HEK293 (cell line): ENCODE data around the gene CRABP2.

Experiments used
- GLIS1 ChIP-seq: fragments of 450-650 bp; formaldehyde crosslinking; IDR thresholded peaks from 2 replicates; pipeline ENCODE4 v1.5.1; 2016; ENCODE audit warnings: missing biosample characterization, missing genetic modification characterization
- HOXC10 ChIP-seq: sonication (generic); formaldehyde crosslinking; IDR thresholded peaks from 2 replicates; pipeline ENCODE4 v1.8.1; 2023; ENCODE audit warnings: mild to moderate bottlenecking, missing genetic modification reagents
- IKZF3 ChIP-seq: fragments of 450-650 bp; IDR thresholded peaks from 2 replicates; pipeline ENCODE4 v1.5.0; 2018; ENCODE audit warnings: missing biosample characterization, mild to moderate bottlenecking, missing genetic modification characterization, moderate library complexity
- INSM2 ChIP-seq: fragments of 450-650 bp; formaldehyde crosslinking; IDR thresholded peaks from 2 replicates; pipeline ENCODE4 v1.5.1; 2016; ENCODE audit warnings: missing biosample characterization, missing genetic modification characterization
- PRDM1 ChIP-seq: fragments of 450-650 bp; formaldehyde crosslinking; IDR thresholded peaks from 2 replicates; pipeline ENCODE4; 2016; ENCODE audit warnings: missing biosample characterization, missing genetic modification characterization
- REPIN1 ChIP-seq: fragments of 450-650 bp; formaldehyde crosslinking; IDR thresholded peaks from 2 replicates; pipeline ENCODE4 v1.5.1; 2017; ENCODE audit warnings: missing biosample characterization, missing genetic modification characterization, low read depth
- SALL2 ChIP-seq: fragments of 450-650 bp; formaldehyde crosslinking; IDR thresholded peaks from 2 replicates; pipeline ENCODE4 v1.5.0; 2017; ENCODE audit warnings: missing biosample characterization, mild to moderate bottlenecking, missing genetic modification characterization, borderline replicate concordance
- WT1 ChIP-seq: fragments of 450-650 bp; formaldehyde crosslinking; IDR thresholded peaks from 2 replicates; pipeline ENCODE4 v1.5.1; 2016; ENCODE audit warnings: missing biosample characterization, missing genetic modification characterization
- ZBTB10 ChIP-seq: fragments of 450-650 bp; formaldehyde crosslinking; IDR thresholded peaks from 2 replicates; pipeline ENCODE4 v1.5.1; 2016; ENCODE audit warnings: missing biosample characterization, missing genetic modification characterization
- ZBTB20 ChIP-seq: fragments of 450-650 bp; formaldehyde crosslinking; IDR thresholded peaks from 2 replicates; pipeline ENCODE4 v1.5.1; 2016; ENCODE audit warnings: missing biosample characterization, missing genetic modification characterization
- ZBTB21 ChIP-seq: fragments of 450-650 bp; formaldehyde crosslinking; IDR thresholded peaks from 2 replicates; pipeline ENCODE4 v1.5.1; 2017; ENCODE audit warnings: missing biosample characterization, missing genetic modification characterization
- ZFP37 ChIP-seq: fragments of 450-650 bp; formaldehyde crosslinking; IDR thresholded peaks from 2 replicates; pipeline ENCODE4 v1.5.1; 2016; ENCODE audit warnings: missing biosample characterization, missing genetic modification characterization
- ZNF10 ChIP-seq: fragments of 450-650 bp; formaldehyde crosslinking; IDR thresholded peaks from 2 replicates; pipeline ENCODE4 v1.5.1; 2017; ENCODE audit warnings: missing biosample characterization, missing genetic modification characterization
- ZNF2 ChIP-seq: fragments of 450-650 bp; formaldehyde crosslinking; IDR thresholded peaks from 2 replicates; pipeline ENCODE4 v1.5.1; 2016; ENCODE audit warnings: missing biosample characterization, missing genetic modification characterization
- ZNF26 ChIP-seq: fragments of 450-650 bp; formaldehyde crosslinking; IDR thresholded peaks from 2 replicates; pipeline ENCODE4 v1.5.1; 2016; ENCODE audit warnings: missing biosample characterization, missing genetic modification characterization
- ZNF530 ChIP-seq: fragments of 450-650 bp; formaldehyde crosslinking; IDR thresholded peaks from 2 replicates; pipeline ENCODE4 v1.5.1; 2016; ENCODE audit warnings: low read depth, missing biosample characterization, missing genetic modification characterization
- ZNF600 ChIP-seq: fragments of 450-650 bp; formaldehyde crosslinking; IDR thresholded peaks from 2 replicates; pipeline ENCODE4 v1.5.1; 2016; ENCODE audit warnings: missing biosample characterization, missing genetic modification characterization
- ZNF660 ChIP-seq: fragments of 450-650 bp; IDR thresholded peaks from 2 replicates; pipeline ENCODE4 v1.5.1; 2018; ENCODE audit warnings: missing biosample characterization, mild to moderate bottlenecking, missing genetic modification characterization
- ZNF704 ChIP-seq: fragments of 450-650 bp; formaldehyde crosslinking; IDR thresholded peaks from 2 replicates; pipeline ENCODE4 v1.5.1; 2016; ENCODE audit warnings: missing biosample characterization, missing genetic modification characterization
- ZSCAN30 ChIP-seq: fragments of 450-650 bp; IDR thresholded peaks from 2 replicates; pipeline ENCODE4 v1.5.1; 2018; ENCODE audit warnings: missing biosample characterization, mild to moderate bottlenecking, missing genetic modification characterization, moderate library complexity
- TF ChIP-seq, protein P1 (sequence below): fragments of 450-650 bp; formaldehyde crosslinking; IDR thresholded peaks from 2 replicates; pipeline ENCODE4 v1.5.1; 2016; ENCODE audit warnings: missing biosample characterization, missing genetic modification characterization
- TF ChIP-seq, protein P2 (sequence below): fragments of 450-650 bp; formaldehyde crosslinking; IDR thresholded peaks from 2 replicates; pipeline ENCODE4 v1.5.1; 2016; ENCODE audit warnings: missing biosample characterization, missing genetic modification characterization
- TF ChIP-seq, protein P3 (sequence below): fragments of 450-650 bp; formaldehyde crosslinking; IDR thresholded peaks from 2 replicates; pipeline ENCODE4 v1.5.1; 2016; ENCODE audit warnings: missing biosample characterization, missing genetic modification characterization
- TF ChIP-seq, protein P4 (sequence below): fragments of 450-650 bp; formaldehyde crosslinking; IDR thresholded peaks from 2 replicates; pipeline ENCODE4 v1.5.1; 2016; ENCODE audit warnings: missing biosample characterization, missing genetic modification characterization

Gene CRABP2

GRCh38 chr1:156725683-156726280 lies 20.4 kb upstream of the CRABP2 start (continued):
- peak; percentile 87 for TF ChIP-seq ZSCAN30
- TF ChIP-seq IKZF3 (tag by site-specific recombination): peak; percentile 45; the same call in 1 of the 2 replicates
- peak; percentile 91 for TF ChIP-seq ZFP37 (tag by site-specific recombination)
- TF ChIP-seq, protein P1, sequence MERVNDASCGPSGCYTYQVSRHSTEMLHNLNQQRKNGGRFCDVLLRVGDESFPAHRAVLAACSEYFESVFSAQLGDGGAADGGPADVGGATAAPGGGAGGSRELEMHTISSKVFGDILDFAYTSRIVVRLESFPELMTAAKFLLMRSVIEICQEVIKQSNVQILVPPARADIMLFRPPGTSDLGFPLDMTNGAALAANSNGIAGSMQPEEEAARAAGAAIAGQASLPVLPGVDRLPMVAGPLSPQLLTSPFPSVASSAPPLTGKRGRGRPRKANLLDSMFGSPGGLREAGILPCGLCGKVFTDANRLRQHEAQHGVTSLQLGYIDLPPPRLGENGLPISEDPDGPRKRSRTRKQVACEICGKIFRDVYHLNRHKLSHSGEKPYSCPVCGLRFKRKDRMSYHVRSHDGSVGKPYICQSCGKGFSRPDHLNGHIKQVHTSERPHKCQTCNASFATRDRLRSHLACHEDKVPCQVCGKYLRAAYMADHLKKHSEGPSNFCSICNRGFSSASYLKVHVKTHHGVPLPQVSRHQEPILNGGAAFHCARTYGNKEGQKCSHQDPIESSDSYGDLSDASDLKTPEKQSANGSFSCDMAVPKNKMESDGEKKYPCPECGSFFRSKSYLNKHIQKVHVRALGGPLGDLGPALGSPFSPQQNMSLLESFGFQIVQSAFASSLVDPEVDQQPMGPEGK (tag by site-specific recombination): peak; percentile 34; the same call in 1 of the 2 replicates
- no peak for TF ChIP-seq ZNF530 (tag by site-specific recombination)
- peak; percentile 66; the same call in 1 of the 2 replicates for TF ChIP-seq ZNF10 (tag by site-specific recombination)
- peak; percentile 62; the same call in 1 of the 2 replicates for TF ChIP-seq ZNF2 (tag by site-specific recombination)
- 0 out of 2 replicates have a peak, but pooled peaks have one; percentile 12 for TF ChIP-seq WT1 (tag by site-specific recombination)
- TF ChIP-seq PRDM1 (tag by site-specific recombination): peak; percentile 100
- TF ChIP-seq ZBTB21 (tag by site-specific recombination): 0 out of 2 replicates have a peak, but pooled peaks have one; percentile 33
- no peak for TF ChIP-seq ZNF704 (tag by site-specific recombination)
- TF ChIP-seq ZBTB20: 0 out of 2 replicates have a peak, but pooled peaks have one; percentile 34
- TF ChIP-seq GLIS1 (tag by site-specific recombination): 0 out of 2 replicates have a peak, but pooled peaks have one; percentile 5
- TF ChIP-seq, protein P2, sequence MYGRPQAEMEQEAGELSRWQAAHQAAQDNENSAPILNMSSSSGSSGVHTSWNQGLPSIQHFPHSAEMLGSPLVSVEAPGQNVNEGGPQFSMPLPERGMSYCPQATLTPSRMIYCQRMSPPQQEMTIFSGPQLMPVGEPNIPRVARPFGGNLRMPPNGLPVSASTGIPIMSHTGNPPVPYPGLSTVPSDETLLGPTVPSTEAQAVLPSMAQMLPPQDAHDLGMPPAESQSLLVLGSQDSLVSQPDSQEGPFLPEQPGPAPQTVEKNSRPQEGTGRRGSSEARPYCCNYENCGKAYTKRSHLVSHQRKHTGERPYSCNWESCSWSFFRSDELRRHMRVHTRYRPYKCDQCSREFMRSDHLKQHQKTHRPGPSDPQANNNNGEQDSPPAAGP: peak; percentile 69
- no peak for TF ChIP-seq HOXC10
- TF ChIP-seq SALL2 (tag by site-specific recombination): no peak
- TF ChIP-seq, protein P3, sequence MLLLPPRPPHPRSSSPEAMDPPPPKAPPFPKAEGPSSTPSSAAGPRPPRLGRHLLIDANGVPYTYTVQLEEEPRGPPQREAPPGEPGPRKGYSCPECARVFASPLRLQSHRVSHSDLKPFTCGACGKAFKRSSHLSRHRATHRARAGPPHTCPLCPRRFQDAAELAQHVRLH (tag by site-specific recombination): no peak
- TF ChIP-seq, protein P4, sequence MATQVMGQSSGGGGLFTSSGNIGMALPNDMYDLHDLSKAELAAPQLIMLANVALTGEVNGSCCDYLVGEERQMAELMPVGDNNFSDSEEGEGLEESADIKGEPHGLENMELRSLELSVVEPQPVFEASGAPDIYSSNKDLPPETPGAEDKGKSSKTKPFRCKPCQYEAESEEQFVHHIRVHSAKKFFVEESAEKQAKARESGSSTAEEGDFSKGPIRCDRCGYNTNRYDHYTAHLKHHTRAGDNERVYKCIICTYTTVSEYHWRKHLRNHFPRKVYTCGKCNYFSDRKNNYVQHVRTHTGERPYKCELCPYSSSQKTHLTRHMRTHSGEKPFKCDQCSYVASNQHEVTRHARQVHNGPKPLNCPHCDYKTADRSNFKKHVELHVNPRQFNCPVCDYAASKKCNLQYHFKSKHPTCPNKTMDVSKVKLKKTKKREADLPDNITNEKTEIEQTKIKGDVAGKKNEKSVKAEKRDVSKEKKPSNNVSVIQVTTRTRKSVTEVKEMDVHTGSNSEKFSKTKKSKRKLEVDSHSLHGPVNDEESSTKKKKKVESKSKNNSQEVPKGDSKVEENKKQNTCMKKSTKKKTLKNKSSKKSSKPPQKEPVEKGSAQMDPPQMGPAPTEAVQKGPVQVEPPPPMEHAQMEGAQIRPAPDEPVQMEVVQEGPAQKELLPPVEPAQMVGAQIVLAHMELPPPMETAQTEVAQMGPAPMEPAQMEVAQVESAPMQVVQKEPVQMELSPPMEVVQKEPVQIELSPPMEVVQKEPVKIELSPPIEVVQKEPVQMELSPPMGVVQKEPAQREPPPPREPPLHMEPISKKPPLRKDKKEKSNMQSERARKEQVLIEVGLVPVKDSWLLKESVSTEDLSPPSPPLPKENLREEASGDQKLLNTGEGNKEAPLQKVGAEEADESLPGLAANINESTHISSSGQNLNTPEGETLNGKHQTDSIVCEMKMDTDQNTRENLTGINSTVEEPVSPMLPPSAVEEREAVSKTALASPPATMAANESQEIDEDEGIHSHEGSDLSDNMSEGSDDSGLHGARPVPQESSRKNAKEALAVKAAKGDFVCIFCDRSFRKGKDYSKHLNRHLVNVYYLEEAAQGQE (tag by site-specific recombination): peak; percentile 50; the same call in 1 of the 2 replicates
- TF ChIP-seq ZNF600: peak; percentile 97
- no peak for TF ChIP-seq ZNF26 (tag by site-specific recombination)
- peak; percentile 69; the same call in 1 of the 2 replicates for TF ChIP-seq REPIN1 (tag by site-specific recombination)
- peak; percentile 56; the same call in 1 of the 2 replicates for TF ChIP-seq ZNF660 (tag by site-specific recombination)
- peak; percentile 32; the same call in 1 of the 2 replicates for TF ChIP-seq INSM2 (tag by site-specific recombination)
- TF ChIP-seq ZBTB10 (tag by site-specific recombination): 0 out of 2 replicates have a peak, but pooled peaks have one; percentile 14
